Mesothelial cell of epicardium (in vitro differentiated cells): ENCODE results near the gene CHRDL2. TPM values are rescaled to one million over a fixed set of nuclear protein-coding genes. Genes with fewer than 3 reads are reported as not detected.

ENCODE experiments used
- DNase-seq, 2 experiments: peaks; one replicate each; pipeline ENCODE4 v3.0.0; 2021; ENCODE audit warnings: low spot score in 2 of 2; ENCODE audit not compliant: unreplicated experiment in 2 of 2
- H3K27ac Mint-ChIP-seq: 2 replicates; pipeline ENCODE4 v1.8.0; 2021; ENCODE audit warnings: mixed read lengths
- H3K27me3 Mint-ChIP-seq: 2 replicates; pipeline ENCODE4 v1.8.0; 2021; ENCODE audit warnings: low read depth, mixed read lengths
- H3K36me3 Mint-ChIP-seq: 2 replicates; pipeline ENCODE4 v1.8.0; 2021; ENCODE audit warnings: mixed read lengths
- H3K4me1 Mint-ChIP-seq: 2 replicates; pipeline ENCODE4 v1.8.0; 2021; ENCODE audit warnings: mixed read lengths
- H3K4me3 Mint-ChIP-seq: 2 replicates; pipeline ENCODE4 v1.8.0; 2021; ENCODE audit warnings: mild to moderate bottlenecking, moderate library complexity, mixed read lengths
- H3K9me3 Mint-ChIP-seq: 2 replicates; pipeline ENCODE4 v1.8.0; 2021; ENCODE audit warnings: mixed read lengths
- total RNA-seq: library from RNA; stranded (reverse); gene quantifications from 3 replicates; pipeline ENCODE4 v1.2.1, GENCODE V29; 2021
- TF ChIP-seq, protein P1 (sequence below): fragments of 200-600 bp; sonication (generic); IDR thresholded peaks from one replicate; pipeline ENCODE4 v1.5.0; 2021; ENCODE audit warnings: antibody characterized with exemption; ENCODE audit not compliant: unreplicated experiment

Gene CHRDL2
- total RNA-seq, 1 donor from 2014 or later, result 0.65 TPM

DNA sequence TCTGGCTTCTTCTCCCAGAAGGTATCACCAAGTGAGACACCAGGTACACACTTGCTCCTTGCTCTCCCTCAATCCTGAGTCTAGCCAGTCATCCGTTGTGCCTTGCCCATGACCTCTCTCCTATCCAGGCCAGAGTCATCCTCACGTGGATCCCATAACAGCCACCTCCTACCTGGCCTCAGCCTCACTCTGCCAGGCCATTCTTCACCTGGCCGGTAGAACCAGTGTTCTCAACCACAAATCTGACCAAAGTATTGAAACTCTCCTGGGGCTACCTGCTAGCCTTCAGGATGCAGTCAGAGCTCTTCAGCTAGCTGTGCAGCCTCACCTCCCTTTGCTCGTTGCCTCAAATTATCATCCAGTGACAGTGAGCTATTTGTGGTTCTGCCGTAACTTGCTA is 37.7 kb downstream of the CHRDL2 start:
- Mint-ChIP-seq H3K4me3 (no peak overlapping the region), H3K36me3 (no peaks in the 10 kb centered on the region), H3K4me1 (no peaks in the 10 kb centered on the region), H3K27ac (no peak overlapping the region), H3K9me3 (no peaks in the 10 kb centered on the region), H3K27me3 (no peaks in the 10 kb centered on the region)
- TF ChIP-seq, protein P1, sequence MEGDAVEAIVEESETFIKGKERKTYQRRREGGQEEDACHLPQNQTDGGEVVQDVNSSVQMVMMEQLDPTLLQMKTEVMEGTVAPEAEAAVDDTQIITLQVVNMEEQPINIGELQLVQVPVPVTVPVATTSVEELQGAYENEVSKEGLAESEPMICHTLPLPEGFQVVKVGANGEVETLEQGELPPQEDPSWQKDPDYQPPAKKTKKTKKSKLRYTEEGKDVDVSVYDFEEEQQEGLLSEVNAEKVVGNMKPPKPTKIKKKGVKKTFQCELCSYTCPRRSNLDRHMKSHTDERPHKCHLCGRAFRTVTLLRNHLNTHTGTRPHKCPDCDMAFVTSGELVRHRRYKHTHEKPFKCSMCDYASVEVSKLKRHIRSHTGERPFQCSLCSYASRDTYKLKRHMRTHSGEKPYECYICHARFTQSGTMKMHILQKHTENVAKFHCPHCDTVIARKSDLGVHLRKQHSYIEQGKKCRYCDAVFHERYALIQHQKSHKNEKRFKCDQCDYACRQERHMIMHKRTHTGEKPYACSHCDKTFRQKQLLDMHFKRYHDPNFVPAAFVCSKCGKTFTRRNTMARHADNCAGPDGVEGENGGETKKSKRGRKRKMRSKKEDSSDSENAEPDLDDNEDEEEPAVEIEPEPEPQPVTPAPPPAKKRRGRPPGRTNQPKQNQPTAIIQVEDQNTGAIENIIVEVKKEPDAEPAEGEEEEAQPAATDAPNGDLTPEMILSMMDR, result no peak
- DNase-seq, result no peak

DNA sequence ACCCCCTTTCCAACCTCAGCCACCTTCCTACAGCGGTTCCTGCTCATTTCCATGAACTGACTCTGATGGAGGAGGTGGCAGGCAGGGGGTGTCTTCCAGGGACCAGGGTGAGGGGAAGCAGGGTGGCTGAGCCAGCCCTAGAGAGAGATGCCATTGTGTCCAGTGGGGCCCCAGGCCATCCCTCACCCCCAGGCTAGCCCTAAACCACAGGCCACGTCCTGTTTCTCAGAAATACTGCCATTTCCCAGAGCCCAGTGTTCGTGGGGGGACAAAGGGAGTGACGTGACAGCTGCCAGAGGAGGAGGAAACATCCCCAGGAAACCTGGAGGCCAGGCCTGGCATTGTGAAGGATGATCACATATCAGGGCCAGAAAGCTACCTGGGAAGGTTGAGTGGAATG is 39.5 kb downstream of the CHRDL2 start:
- Mint-ChIP-seq H3K27me3 (no peaks in the 10 kb centered on the region), H3K9me3 (peaks cover under 1% of the 10 kb centered on the region), H3K4me3 (no peak overlapping the region)

DNA sequence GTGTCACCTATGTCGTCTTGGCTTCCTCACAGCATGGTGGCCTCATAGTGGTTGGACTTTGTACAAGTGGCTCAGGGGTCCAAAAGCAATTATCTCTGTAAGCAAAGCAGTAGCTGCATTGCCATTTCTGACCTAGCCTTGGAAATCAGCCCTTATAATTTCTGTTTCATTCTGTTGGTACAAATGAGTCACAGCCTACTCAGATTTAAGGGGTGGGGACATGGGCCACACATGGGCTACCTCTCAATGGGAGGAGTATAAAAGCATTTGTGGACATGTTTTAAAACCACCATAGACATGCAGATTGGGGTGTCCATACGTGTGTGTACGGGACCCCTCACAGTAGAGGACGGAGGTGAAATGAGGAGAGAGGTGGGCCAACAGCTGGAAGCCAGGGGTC is 41.6 kb downstream of the CHRDL2 start:
- DNase-seq, result no peak
- Mint-ChIP-seq H3K27me3 (no peaks in the 10 kb centered on the region), H3K4me3 (no peak overlapping the region), H3K27ac (no peak overlapping the region), H3K4me1 (no peaks in the 10 kb centered on the region), H3K36me3 (no peaks in the 10 kb centered on the region), H3K9me3 (peaks cover 5% of the 10 kb centered on the region)
- TF ChIP-seq, protein P1, result no peak

More for the DNA sequence above, 39.5 kb downstream of the CHRDL2 start:
- no peaks in the 10 kb centered on the region for H3K4me1 Mint-ChIP-seq
- H3K27ac Mint-ChIP-seq, result no peak overlapping the region
- TF ChIP-seq, protein P1, result no peak
- no peak for DNase-seq
- H3K36me3 Mint-ChIP-seq, result no peaks in the 10 kb centered on the region

DNA sequence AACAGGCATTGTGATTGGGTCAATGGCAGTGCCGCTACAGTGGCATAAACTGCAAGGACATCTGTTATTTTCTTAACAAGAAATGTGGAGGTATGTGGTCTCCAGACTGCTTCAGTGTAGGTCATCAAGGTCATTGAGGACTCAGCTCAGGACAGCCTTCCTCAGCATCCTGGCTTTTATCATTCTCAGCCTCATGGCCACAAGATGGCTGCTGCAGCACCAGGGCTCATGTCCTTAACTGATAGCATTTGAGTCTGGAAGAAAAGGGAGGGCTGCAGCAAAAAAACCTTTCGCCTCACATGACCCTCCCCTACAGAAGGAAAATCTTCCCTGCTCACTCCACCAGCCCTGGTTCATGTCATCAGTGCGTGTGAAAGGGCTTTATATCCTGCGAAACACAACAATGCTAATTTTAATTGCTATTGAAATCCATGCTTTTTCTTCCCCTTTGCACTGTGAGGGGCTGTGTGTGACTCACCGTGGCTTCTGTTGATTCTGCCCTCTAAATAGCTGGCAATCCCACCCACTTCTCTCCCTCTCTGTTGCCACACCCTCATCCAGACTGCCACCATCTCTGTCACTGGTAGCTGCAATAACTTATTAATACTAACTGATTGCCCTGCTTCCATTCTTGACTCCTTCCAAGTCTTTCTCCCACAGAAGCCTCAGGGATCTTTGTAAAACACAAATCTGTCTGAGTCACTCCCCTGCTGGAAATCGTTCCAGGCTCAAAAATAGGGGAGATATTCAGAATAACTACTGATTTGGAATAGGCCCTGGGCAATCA is 43.8 kb downstream of the CHRDL2 start:
- peaks cover 5% of the 10 kb centered on the region for H3K9me3 Mint-ChIP-seq
- TF ChIP-seq, protein P1, result no peak
- no peaks in the 10 kb centered on the region for H3K27me3 Mint-ChIP-seq
- no peak overlapping the region for H3K27ac Mint-ChIP-seq
- DNase-seq, result no peak
- H3K36me3 Mint-ChIP-seq, result no peaks in the 10 kb centered on the region
- H3K4me1 Mint-ChIP-seq, result no peaks in the 10 kb centered on the region
- H3K4me3 Mint-ChIP-seq, result no peak overlapping the region

DNA sequence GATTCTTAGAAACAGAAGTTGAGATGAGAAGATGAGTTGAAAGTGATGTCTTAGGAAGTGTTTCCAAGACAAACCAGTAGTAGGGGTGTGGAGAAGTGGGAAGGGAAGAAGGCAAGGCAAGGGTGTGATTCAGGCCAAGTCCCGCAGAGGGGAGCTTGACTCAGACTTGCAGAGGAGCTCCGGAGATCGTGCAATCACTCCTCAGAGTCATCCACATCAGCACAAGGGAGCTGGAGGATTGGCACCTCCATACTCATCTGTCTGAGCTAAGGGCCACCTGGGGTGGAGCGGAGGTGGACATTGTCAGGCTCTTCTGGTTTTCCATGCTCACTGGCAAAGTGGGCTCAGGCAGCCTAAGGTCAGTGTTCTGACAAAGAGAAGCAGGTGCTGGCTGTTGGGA is 44.4 kb downstream of the CHRDL2 start:
- H3K27ac Mint-ChIP-seq, result no peak overlapping the region
- peaks cover 5% of the 10 kb centered on the region for H3K9me3 Mint-ChIP-seq
- no peak overlapping the region for H3K4me3 Mint-ChIP-seq
- H3K4me1 Mint-ChIP-seq, result no peaks in the 10 kb centered on the region
- H3K36me3 Mint-ChIP-seq, result no peaks in the 10 kb centered on the region
- H3K27me3 Mint-ChIP-seq, result no peaks in the 10 kb centered on the region
- TF ChIP-seq, protein P1, result no peak
- DNase-seq, result no peak
